Anterior cingulate cortex (tissue), 58 donors: Measurements from ENCODE around the gene NFAT5.
"Not testable (repeated sequence)": the region's sequence is repeated elsewhere in the genome, so short reads cannot be mapped to it uniquely, and the experiment has no call there.

Experiments
- DNase-seq, 58 donors: peaks; one replicate each; lab custom pipeline; 2025; lab: John Stamatoyannopoulos, UW

NFAT5 gene

GRCh38 chr16:69554495-69554894 lies 11.3 kb upstream of the NFAT5 start:
- no peak for DNase-seq

GRCh38 chr16:69555437-69555836 lies 10.3 kb upstream of the NFAT5 start:
- DNase-seq = no peak

GRCh38 chr16:69555867-69556266 lies 9.9 kb upstream of the NFAT5 start:
- no peak for DNase-seq

- DNase-seq = no peak
Measured at GRCh38 chr16:69559164-69559563, 6.6 kb upstream of the NFAT5 start.

- not testable (repeated sequence) for DNase-seq
Measured at GRCh38 chr16:69561367-69561766, 4.4 kb upstream of the NFAT5 start.

GRCh38 chr16:69561901-69562300 lies 3.9 kb upstream of the NFAT5 start:
- DNase-seq = no peak

- no peak for DNase-seq
Measured at GRCh38 chr16:69562813-69563212, 3.0 kb upstream of the NFAT5 start.

GRCh38 chr16:69563605-69564580 lies 1.9 kb upstream of the NFAT5 start:
- no peak for DNase-seq

- DNase-seq = no peak
Measured at GRCh38 chr16:69564845-69565670, 708 bp upstream of the NFAT5 start.

- DNase-seq = peak in 50 of 58 donors; percentile 3 to 81 (median 55)
Measured at GRCh38 chr16:69566240-69566980, 644 bp downstream of the NFAT5 start.

- DNase-seq = peak in 16 of 58 donors; percentile 5 to 67 (median 41)
Measured at GRCh38 chr16:69566981-69567680, 1.4 kb downstream of the NFAT5 start.

- DNase-seq = no peak
Measured at GRCh38 chr16:69568676-69569075, 2.9 kb downstream of the NFAT5 start.

GRCh38 chr16:69578771-69579170 lies 13.0 kb downstream of the NFAT5 start:
- DNase-seq = not testable (repeated sequence)

GRCh38 chr16:69579783-69580481 lies 14.2 kb downstream of the NFAT5 start:
- no peak for DNase-seq

- DNase-seq = no peak
Measured at GRCh38 chr16:69581297-69581696, 15.5 kb downstream of the NFAT5 start.

GRCh38 chr16:69584493-69584892 lies 18.7 kb downstream of the NFAT5 start:
- not testable (repeated sequence) for DNase-seq

GRCh38 chr16:69589434-69590269 lies 23.9 kb downstream of the NFAT5 start:
- DNase-seq = no peak

GRCh38 chr16:69590590-69590989 lies 24.8 kb downstream of the NFAT5 start:
- DNase-seq = no peak
